ENCODE measurements around the gene SRGAP2C. TPM values are rescaled to one million over a fixed set of nuclear protein-coding genes. Genes with fewer than 3 reads are reported as not detected.
"Not testable (repeated sequence)": the region's sequence is repeated elsewhere in the genome, so short reads cannot be mapped to it uniquely, and the experiment has no call there.

Gene SRGAP2C
- total RNA-seq, 2 experiments from 2014 or later, result 20.3 to 26.4 TPM

DNA sequence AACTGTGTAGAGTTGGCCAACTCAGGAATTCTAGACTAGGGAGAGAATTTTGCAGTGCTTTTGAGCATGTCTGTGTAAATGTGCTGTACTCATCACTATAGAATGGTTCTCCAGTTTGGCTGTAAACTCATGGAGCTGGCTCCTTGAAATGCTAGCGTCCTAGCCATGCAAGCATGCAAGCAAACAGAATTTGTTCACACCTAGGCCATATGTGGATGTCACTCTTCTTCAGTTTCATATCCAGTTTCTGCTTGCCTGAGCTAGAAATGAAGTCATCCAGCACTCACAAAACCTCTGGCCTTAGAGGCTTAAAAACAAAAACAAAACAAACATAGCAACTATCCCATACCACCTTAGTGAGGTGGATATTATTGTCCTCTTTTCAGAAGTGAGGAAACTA lies 37.0 kb downstream of the SRGAP2C start:
- POLR2A ChIA-PET; DNase-seq; H3K4me1 Mint-ChIP-seq (ENCODE audit: low read depth); CTCF ChIA-PET; H3K27ac Mint-ChIP-seq; H3K4me3 Mint-ChIP-seq; H3K9me3 Mint-ChIP-seq; H3K36me3 Mint-ChIP-seq; H3K27me3 Mint-ChIP-seq; intact Hi-C loops (cut with micrococcal nuclease): not testable (repeated sequence)

- H3K4me1 Mint-ChIP-seq (ENCODE audit: low read depth); H3K27me3 Mint-ChIP-seq; DNase-seq; H3K27ac Mint-ChIP-seq; POLR2A ChIA-PET; H3K4me3 Mint-ChIP-seq; intact Hi-C loops (cut with micrococcal nuclease); H3K36me3 Mint-ChIP-seq; H3K9me3 Mint-ChIP-seq; CTCF ChIA-PET: not testable (repeated sequence)
Measured at GRCh38 chr1:121224714-121225113, 39.9 kb downstream of the SRGAP2C start.

- DNase-seq; H3K9me3 Mint-ChIP-seq; H3K27me3 Mint-ChIP-seq; intact Hi-C loops (cut with micrococcal nuclease); H3K4me1 Mint-ChIP-seq (ENCODE audit: low read depth); CTCF ChIA-PET; H3K4me3 Mint-ChIP-seq; H3K36me3 Mint-ChIP-seq; H3K27ac Mint-ChIP-seq; POLR2A ChIA-PET: not testable (repeated sequence)
Measured at GRCh38 chr1:121226295-121226904, 41.6 kb downstream of the SRGAP2C start.

- CTCF ChIA-PET; H3K4me1 Mint-ChIP-seq (ENCODE audit: low read depth); H3K27me3 Mint-ChIP-seq; intact Hi-C loops (cut with micrococcal nuclease); DNase-seq; POLR2A ChIA-PET; H3K27ac Mint-ChIP-seq; H3K9me3 Mint-ChIP-seq; H3K36me3 Mint-ChIP-seq; H3K4me3 Mint-ChIP-seq: not testable (repeated sequence)
Measured at GRCh38 chr1:121226925-121227324, 42.1 kb downstream of the SRGAP2C start.

DNA sequence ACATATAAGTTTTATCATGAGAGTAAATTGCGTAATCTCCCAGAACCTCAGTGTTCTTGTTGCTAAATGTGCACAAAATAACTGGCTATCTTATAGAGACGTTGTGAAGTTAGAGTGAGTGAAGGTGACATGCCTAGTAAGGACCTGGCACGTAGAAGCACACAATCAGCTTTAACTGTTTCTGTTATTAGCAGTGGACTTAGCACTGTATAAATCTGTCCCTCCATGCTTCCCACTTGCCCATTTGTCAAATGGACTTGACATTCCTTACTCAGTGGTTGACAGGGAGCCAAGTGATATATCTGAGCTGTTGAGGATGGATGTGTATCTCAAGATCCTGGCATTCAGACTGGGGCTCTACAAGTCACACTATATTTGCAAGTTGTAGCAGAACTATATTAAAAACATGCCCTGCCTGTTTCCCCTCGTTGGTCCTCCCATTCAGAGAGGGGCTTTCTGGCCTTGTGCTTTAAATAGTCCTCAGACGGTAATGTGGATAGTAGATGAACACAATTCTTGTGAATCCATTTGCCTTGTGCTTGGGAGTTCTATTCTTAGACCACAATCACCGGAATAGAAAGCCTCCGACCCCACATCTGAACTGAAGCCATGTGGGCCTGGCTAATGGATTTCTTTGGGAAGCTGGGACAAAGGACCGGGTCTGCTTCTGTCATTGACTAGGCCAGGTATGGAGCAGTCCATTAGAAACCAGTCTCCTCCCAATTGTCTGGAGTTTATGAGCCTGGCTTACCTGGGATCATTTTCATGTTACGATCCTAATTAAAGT lies 43.0 kb downstream of the SRGAP2C start:
- intact Hi-C loops (cut with micrococcal nuclease); H3K27ac Mint-ChIP-seq; H3K4me1 Mint-ChIP-seq (ENCODE audit: low read depth); CTCF ChIA-PET; DNase-seq; H3K4me3 Mint-ChIP-seq; H3K27me3 Mint-ChIP-seq; H3K9me3 Mint-ChIP-seq; H3K36me3 Mint-ChIP-seq; POLR2A ChIA-PET: not testable (repeated sequence)

- POLR2A ChIA-PET; DNase-seq; H3K27me3 Mint-ChIP-seq; H3K9me3 Mint-ChIP-seq; H3K27ac Mint-ChIP-seq; intact Hi-C loops (cut with micrococcal nuclease); CTCF ChIA-PET; H3K4me3 Mint-ChIP-seq; H3K36me3 Mint-ChIP-seq; H3K4me1 Mint-ChIP-seq (ENCODE audit: low read depth): not testable (repeated sequence)
Measured at GRCh38 chr1:121230636-121231035, 45.9 kb downstream of the SRGAP2C start.

DNA sequence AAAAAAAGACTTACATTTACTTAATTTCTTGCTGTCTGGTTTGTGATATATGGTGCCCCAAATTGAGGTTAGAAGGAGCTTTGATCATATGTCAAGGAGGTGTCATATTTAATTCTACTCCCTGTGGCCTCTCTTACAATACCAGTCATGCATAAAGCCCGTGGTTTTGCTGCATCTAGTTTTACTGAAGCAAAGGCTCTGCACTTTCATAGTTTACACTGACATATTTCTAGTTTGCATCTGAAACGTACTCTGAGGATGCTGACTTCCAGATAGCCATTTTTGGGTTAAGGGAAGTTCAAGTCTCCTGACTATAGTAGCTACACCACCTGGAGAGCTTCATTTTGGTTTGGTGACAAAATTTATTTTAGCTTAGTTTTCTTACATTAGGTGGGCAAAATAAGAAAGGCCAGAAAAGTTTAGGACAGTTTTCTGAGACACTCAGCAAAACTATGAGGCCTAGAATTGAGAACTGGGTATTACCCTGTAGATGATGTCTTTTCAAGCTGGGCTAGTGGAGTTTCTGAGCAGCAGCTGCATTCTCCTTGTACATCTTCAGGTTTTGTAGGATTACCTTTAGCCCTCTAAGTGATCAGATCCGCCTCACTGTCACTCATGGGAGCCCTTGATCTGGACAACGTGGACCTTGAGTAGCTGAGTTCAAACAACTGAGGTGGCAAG lies 47.8 kb downstream of the SRGAP2C start:
- H3K4me1 Mint-ChIP-seq (ENCODE audit: low read depth); H3K4me3 Mint-ChIP-seq; CTCF ChIA-PET; DNase-seq; H3K36me3 Mint-ChIP-seq; H3K9me3 Mint-ChIP-seq; POLR2A ChIA-PET; intact Hi-C loops (cut with micrococcal nuclease); H3K27ac Mint-ChIP-seq; H3K27me3 Mint-ChIP-seq: not testable (repeated sequence)

- CTCF ChIA-PET; intact Hi-C loops (cut with micrococcal nuclease); POLR2A ChIA-PET; DNase-seq; H3K27me3 Mint-ChIP-seq; H3K27ac Mint-ChIP-seq; H3K36me3 Mint-ChIP-seq; H3K9me3 Mint-ChIP-seq; H3K4me3 Mint-ChIP-seq; H3K4me1 Mint-ChIP-seq (ENCODE audit: low read depth): not testable (repeated sequence)
Measured at GRCh38 chr1:121234090-121234759, 49.5 kb downstream of the SRGAP2C start.

GRCh38 chr1:121238384-121238783 lies 53.6 kb downstream of the SRGAP2C start:
- H3K9me3 Mint-ChIP-seq; H3K36me3 Mint-ChIP-seq; POLR2A ChIA-PET; CTCF ChIA-PET; H3K4me3 Mint-ChIP-seq; H3K27ac Mint-ChIP-seq; DNase-seq; H3K4me1 Mint-ChIP-seq (ENCODE audit: low read depth); intact Hi-C loops (cut with micrococcal nuclease); H3K27me3 Mint-ChIP-seq: not testable (repeated sequence)

DNA sequence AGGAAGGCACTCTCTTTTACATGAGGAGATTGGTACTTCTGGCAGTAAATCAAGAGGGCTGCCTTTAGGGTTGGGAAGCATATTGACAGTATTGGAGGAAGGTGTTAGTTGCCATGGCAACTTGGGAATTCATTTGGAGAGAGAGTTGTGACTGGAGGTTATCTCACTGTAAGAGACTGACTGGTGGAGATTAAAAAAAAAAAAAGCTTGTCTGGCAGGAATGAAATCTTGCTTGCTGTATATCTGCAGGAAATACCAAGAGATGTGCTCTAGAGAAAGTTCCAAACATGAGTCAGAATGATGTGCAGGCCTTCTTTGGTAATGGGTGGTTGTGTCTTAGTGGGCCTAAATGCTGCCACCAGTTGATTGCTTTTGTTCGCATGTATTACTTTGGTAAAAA lies 59.1 kb downstream of the SRGAP2C start:
- H3K9me3 Mint-ChIP-seq; H3K36me3 Mint-ChIP-seq; DNase-seq; intact Hi-C loops (cut with micrococcal nuclease); H3K4me1 Mint-ChIP-seq (ENCODE audit: low read depth); CTCF ChIA-PET; POLR2A ChIA-PET; H3K27me3 Mint-ChIP-seq; H3K4me3 Mint-ChIP-seq; H3K27ac Mint-ChIP-seq: not testable (repeated sequence)

GRCh38 chr1:121246399-121246798 lies 61.6 kb downstream of the SRGAP2C start:
- H3K4me1 Mint-ChIP-seq (ENCODE audit: low read depth); intact Hi-C loops (cut with micrococcal nuclease); H3K9me3 Mint-ChIP-seq; H3K4me3 Mint-ChIP-seq; CTCF ChIA-PET; H3K27me3 Mint-ChIP-seq; POLR2A ChIA-PET; H3K36me3 Mint-ChIP-seq; DNase-seq; H3K27ac Mint-ChIP-seq: not testable (repeated sequence)

DNA sequence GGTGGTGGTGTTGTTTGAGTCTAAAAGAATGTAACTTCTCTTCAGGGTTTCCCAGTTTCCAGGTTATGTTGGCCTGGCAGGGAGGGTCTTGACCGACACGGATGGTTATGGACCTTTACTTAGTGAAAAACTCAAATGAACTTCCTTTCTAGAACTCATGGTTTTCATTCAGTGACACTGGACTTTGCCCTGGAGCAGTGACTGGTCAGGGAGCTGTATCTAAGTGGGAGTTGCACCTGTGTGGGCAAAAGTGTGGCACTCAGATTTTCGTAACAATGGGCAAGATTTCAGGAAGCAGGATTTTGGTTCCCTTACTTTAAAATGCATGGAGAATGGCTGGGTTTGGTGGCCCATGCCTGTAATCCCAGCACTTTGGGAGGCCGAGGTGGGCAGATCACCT lies 67.9 kb downstream of the SRGAP2C start:
- POLR2A ChIA-PET; H3K36me3 Mint-ChIP-seq; H3K27ac Mint-ChIP-seq; H3K27me3 Mint-ChIP-seq; H3K4me3 Mint-ChIP-seq; CTCF ChIA-PET; DNase-seq; H3K4me1 Mint-ChIP-seq (ENCODE audit: low read depth); intact Hi-C loops (cut with micrococcal nuclease); H3K9me3 Mint-ChIP-seq: not testable (repeated sequence)
